NCI-H82 treated with DMSO at 0.1 percent for 48 hours (cell line): ENCODE data around the gene PTGDS.
"Not testable (repeated sequence)": the region's sequence is repeated elsewhere in the genome, so short reads cannot be mapped to it uniquely, and the experiment has no call there.

ENCODE experiments used
- DNase-seq: peaks from one replicate; lab custom pipeline; 2025; ENCODE audit not compliant: unreplicated experiment; lab: John Stamatoyannopoulos, UW

PTGDS gene

DNA sequence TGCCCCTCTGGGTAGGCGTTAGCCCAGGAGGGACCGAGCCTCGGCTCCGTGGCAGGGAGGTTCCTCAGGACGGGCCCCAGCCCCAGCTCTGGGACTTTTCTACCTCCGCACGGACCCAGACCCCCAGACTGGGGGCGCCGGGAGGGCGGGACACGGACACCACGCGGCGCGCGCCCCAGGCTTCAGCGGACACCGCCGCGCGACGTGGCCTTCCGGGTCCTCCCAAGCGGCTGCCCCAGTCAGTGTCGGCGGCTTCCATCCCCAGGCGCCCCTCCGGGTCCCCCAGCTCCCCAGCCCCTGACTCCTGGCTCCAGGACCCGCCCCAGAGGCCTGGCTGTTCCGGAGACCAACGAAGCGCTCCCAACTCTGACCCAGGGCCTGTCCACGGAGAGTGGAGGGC is 8.5 kb downstream of the PTGDS start:
- no peak for DNase-seq

DNA sequence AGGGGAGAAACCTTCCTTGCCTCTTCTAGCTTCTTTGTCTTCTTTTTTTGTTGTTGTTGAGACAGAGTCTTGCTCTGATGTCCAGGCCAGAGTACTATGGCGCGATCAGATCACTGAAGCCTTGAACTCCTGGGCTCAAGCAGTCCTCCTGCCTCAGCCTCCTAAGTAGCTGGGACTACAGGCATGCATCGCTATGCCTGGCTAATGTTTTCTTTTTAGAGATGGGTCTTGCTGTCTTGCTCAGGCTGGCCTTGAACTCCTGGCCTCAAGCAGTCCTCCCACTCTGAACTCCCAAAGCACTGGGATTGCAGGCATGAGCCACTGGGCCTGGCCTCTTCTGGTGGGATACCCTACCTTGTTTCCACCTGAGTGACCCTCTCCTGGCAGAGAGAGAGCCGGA is 11.6 kb downstream of the PTGDS start:
- DNase-seq = no peak

- no peak for DNase-seq
These were observed 13.1 kb downstream of the PTGDS start for GRCh38 chr9:136990242-136990911.

- DNase-seq = peak; percentile 62
These were observed 14.9 kb downstream of the PTGDS start, which contains the start of gene PAXX for GRCh38 chr9:136991993-136992818. Gene PAXX, plus strand, starts transcription at chr9:136992422. Its CDS starts 22 bp downstream, at chr9:136992444.

GRCh38 chr9:136992819-136993369 is 15.6 kb downstream of the PTGDS start:
- DNase-seq = no peak

DNA sequence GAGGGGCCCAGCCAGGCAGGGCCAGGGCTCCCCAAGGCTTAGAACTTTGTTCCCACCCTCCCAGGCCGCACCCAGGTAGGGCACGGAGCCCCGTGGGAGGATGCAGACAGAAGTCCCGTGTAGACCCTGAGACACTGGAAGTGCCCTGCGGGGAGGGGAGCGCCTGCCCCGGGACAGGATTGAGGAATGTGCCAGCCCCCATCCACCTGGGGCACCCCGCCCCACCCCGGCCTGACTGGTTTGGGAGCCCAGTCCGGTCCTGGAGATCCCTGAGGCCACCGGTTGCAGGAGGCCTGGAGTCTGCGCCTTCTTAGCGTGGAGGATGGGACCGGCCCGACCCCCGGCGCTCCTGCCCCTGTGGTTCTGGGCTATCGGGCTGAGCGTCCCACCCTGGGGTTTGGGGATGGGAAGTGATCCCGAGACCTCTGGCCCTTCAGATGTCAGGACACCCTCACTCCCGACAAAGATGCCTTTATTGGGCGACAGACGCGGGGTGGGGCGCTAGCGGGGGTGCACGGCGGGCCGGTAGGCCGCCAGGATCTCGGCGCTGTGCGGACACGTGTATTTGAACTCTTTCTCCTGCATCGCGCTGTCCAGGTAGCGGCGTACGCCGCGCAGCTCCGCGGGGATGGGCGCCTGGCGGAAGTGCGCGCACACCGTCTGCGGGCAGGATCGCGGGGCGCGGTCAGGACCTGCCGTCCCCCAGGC is 17.0 kb downstream of the PTGDS start:
- DNase-seq = no peak

- DNase-seq = no peak
These were observed 17.6 kb downstream of the PTGDS start for GRCh38 chr9:136994888-136995230.

DNA sequence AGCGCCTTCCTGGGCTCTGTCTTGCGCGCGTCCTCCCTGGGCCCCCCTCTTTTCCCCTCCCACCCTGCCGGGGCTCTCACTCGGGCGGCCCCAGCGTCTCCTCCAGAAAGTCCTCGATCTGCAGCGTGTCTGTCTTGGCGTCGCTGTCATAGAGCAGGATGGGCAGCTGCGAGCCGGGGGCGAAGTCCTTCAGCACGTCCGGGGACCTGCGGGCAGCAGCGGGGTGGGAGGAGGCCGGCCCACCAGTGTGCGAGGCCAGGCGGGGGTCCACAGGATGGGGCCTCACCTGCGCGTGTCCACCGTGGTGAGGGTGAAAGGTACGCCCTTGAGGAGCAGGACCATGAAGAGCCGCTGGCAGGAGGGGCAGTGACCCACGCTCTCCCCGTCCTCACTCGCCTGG is 18.1 kb downstream of the PTGDS start:
- DNase-seq = no peak

DNA sequence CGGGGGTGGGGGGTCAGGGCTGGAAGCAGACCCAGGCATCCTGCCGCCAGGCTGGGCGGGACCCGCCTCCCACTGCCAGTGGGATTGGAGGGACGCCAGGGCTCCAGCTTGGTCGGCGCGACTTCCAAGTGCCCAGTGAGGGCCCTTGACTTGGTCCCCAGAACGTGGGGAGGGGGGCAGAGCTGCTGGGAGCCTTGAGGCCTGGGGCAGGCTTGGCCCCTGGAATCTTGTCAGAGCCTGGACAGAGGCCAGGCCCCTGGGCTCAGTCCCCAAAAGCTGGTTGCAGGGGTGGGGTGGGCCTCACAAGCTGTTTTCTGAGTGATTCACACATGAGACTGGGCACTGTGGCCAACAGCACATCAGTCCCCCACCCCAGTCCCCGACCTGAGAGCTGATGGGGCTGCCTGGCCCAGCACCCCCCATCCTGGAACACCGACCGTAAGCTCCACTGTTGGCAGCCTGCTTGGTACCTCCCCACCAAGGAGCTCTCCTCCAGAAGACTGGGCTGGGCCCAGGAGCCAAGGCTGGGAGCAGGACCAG is 18.5 kb downstream of the PTGDS start:
- DNase-seq = no peak

DNA sequence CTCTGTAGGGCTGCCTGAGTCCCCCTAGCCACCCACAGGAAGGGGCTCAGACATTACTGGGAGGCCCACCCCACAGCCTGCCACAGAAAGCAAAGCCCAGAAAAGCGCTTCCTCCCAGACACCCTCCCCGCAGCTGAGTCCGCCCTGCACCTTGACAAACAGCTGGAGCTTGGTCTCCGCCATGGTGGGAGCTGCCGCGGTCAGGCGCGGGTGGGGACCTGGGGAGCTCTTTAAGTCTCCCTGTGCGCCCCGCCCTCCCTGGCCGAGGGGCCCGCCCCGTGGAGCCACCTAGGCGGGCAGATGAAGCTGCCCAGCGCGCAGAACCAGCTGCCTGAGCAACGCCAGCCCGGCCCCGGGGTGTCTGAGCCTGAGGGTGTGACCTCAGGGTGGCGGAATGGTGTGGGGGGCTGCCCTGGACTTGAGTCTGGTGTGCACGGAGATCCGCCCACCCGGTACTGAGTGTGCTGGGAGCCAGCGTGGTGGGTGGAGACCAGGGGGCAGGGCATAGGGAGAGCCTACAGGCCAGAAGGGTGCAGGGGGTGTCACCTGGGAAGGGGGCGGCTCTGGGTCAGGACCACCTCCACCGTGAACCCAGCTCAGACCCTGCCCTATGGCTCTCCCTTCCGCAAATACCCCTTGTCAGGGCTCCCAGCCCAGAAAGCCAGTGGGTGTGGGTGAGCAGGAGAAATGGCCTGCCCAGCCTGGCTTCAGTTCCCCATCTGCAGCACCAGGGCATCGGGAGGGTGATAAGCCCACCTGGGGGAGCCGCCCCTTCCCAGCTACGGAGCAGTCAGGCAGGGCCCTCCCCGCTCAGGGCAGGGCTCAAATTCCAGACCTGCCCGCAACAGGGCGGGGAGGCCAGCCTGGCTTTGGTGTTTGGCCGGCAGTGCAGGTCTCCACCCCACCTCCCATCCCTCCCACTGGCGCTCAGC is 19.3 kb downstream of the PTGDS start, which contains the start of gene CLIC3:
TSS of gene CLIC3 (minus strand) at position 208 of the 932 bp plus-strand sequence. CDS start at position 183, 25 bp downstream.
- no peak for DNase-seq

GRCh38 chr9:136997371-136997770 is 20.1 kb downstream of the PTGDS start:
- DNase-seq = no peak

- no peak for DNase-seq
These were observed 20.5 kb downstream of the PTGDS start for GRCh38 chr9:136997830-136998234.

- no peak for DNase-seq
These were observed 23.1 kb downstream of the PTGDS start for GRCh38 chr9:137000177-137000930.

GRCh38 chr9:137001857-137002645 is 24.7 kb downstream of the PTGDS start:
- DNase-seq = no peak

DNA sequence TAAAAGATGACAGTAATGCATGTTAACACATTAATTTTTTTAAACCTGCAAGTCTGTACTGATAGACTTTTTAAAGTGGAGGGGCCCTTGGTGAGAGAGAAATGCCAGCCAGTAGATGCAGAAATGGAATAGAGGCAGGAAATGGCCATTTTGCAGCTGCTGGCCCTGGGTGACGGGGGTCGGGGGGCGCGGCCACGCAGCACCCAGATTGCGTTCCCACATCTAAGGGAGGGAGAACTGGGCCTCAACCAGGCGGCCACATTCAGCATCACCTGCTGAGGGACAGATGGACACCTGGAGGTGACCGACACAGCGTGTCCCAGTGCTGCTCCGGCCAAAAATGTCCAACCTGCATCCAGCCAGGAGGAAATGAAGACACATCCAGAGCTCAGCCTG is 25.3 kb downstream of the PTGDS start:
- no peak for DNase-seq

DNA sequence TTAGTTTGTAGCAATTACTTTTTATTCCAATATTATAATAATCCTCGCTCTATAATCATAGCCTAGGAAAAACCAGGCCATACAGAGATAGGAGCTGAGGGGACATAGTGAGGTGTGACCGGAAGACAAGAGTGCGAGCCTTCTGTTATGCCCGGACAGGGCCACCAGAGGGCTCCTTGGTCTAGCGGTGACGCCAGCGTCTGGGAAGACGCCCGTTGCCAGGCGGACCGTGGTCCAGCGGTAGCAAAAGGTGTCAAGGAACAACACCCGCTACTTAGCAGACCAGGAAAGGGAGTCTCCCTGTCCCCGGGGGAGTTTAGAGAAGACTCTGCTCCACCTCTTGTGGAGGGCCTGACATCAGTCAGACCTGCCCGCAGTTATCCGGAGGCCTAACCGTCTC is 27.0 kb downstream of the PTGDS start:
- not testable (repeated sequence) for DNase-seq

DNA sequence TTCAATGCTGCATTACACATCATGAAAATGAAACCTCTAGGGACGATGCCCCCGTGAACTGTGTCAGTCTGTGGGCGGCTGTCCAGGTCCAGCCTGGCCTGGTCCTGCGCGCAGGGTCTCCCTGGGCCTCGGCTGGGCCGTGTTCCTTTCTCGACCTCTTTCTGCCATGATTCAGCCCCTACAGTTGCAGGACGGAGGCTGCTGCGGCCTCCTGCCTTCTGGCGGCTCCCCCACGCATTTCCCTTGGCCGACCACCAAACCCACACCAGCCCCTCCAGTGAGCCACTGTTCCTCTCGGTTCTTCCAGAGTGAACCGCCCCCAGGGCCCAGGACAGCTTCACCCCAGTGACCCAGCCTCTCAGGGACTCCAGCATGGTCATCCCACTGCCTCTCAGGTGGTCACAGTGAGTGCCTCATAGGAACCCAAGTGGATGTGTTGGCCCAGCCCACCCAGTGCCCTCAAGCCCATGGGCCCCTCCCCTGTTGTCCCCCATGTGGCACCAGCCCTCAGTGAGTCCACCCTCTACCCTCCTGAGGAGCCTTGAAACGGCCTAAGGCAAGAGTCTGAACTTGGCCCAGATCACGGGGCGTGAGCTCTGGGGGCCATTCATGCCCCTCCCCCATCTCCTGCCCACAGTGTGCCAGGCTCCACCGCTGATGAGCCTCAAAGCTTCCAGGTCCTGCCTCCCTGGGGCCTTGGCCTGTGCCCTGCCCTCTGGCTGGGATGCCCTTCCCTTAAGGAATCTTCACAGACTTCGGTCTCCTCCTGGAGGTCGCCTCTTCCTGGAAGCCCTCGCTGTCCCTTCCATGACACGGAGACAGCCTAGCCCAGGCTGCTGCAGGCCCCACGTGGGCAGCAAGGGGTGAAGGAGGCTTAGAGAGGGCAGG is 29.1 kb downstream of the PTGDS start:
- no peak for DNase-seq
